ENCODE results near the gene SLCO4C1. TPM values are rescaled to one million over a fixed set of nuclear protein-coding genes. Genes with fewer than 3 reads are reported as not detected.

The SLCO4C1 gene
- 0.49 and 0.65 TPM in 2 replicates for total RNA-seq

GRCh38 chr5:102296178-102296817 is at the start of gene SLCO4C1:
Gene SLCO4C1, minus strand, starts transcription at chr5:102296284. Its CDS starts 22 bp downstream, at chr5:102296262.

Other genes starting within 250 kb of the SLCO4C1 start
- not detected in 2 replicates for gene SLCO6A1, start 202.7 kb upstream of the SLCO4C1 start, total RNA-seq

All from hair follicle dermal papilla cell (primary cell).